Liver (tissue), 9 donors: Measurements from ENCODE around the gene RAI2. TPM values are rescaled to one million over a fixed set of nuclear protein-coding genes. Genes with fewer than 3 reads are reported as not detected.

Experiments
- DNase-seq: peaks from one replicate; pipeline ENCODE4 v3.0.0-alpha.2; 2017; ENCODE audit warnings: low spot score
- H3K27ac ChIP-seq, 2 donors: one replicate each; pipeline ENCODE4 v1.7.0; 2013; ENCODE audit warnings: inconsistent platforms in 2 of 2, low read length in 2 of 2, control low read depth in 1 of 2, low read depth in 1 of 2, mild to moderate bottlenecking in 1 of 2
- H3K27me3 ChIP-seq, 4 donors: one replicate each; pipeline versions ENCODE4 v1.6.1 to v1.7.0; 2013; ENCODE audit warnings: low read length in 3 of 4, inconsistent platforms in 1 of 4, mild to moderate bottlenecking in 1 of 4, moderate library complexity in 1 of 4; ENCODE audit not compliant: control insufficient read depth in 4 of 4, insufficient read depth in 4 of 4
- H3K36me3 ChIP-seq, 4 donors: one replicate each; pipeline versions ENCODE4 v1.6.1 to v1.7.0; 2013; ENCODE audit warnings: low read length in 3 of 4, mild to moderate bottlenecking in 3 of 4, low read depth in 1 of 4, moderate library complexity in 1 of 4; ENCODE audit not compliant: control insufficient read depth in 4 of 4, insufficient read depth in 3 of 4
- H3K4me1 ChIP-seq, 4 donors: one replicate each; pipeline versions ENCODE4 v1.6.1 to v1.7.0; 2013; ENCODE audit warnings: low read length in 3 of 4, mild to moderate bottlenecking in 3 of 4, moderate library complexity in 1 of 4; ENCODE audit not compliant: control insufficient read depth in 4 of 4, insufficient read depth in 4 of 4
- H3K4me3 ChIP-seq, 3 donors: one replicate each; pipeline versions ENCODE4 v1.6.1 to v1.7.0; 2013; ENCODE audit warnings: low read length in 3 of 3, control low read depth in 1 of 3, low read depth in 1 of 3, mild to moderate bottlenecking in 1 of 3
- H3K9ac ChIP-seq, 2 donors: one replicate each; pipeline ENCODE4 v1.7.0; 2013; ENCODE audit warnings: low read length in 2 of 2, mild to moderate bottlenecking in 2 of 2, moderate library complexity in 2 of 2, control low read depth in 1 of 2, low read depth in 1 of 2
- H3K9me3 ChIP-seq, 4 donors: one replicate each; pipeline versions ENCODE4 v1.6.1 to v1.7.0; 2013; ENCODE audit warnings: low read length in 3 of 4; ENCODE audit not compliant: control insufficient read depth in 4 of 4
- ATF3 ChIP-seq: IDR thresholded peaks from 2 replicates; pipeline ENCODE4 v1.6.1; 2016; ENCODE audit warnings: antibody characterized with exemption
- EGR1 ChIP-seq, 2 donors: IDR thresholded peaks; 2 replicates each; pipeline ENCODE4 v1.6.1; 2016 to 2018; ENCODE audit warnings: antibody characterized with exemption in 2 of 2, low read depth in 2 of 2
- FOXA1 ChIP-seq: IDR thresholded peaks from 2 replicates; pipeline ENCODE4 v1.6.1; 2016; ENCODE audit warnings: antibody characterized with exemption
- FOXA2 ChIP-seq: IDR thresholded peaks from 2 replicates; pipeline ENCODE4 v1.6.1; 2016; ENCODE audit warnings: antibody characterized with exemption
- GABPA ChIP-seq, 2 donors: IDR thresholded peaks in 1 of 2; conservative IDR thresholded peaks in 1 of 2; 2 replicates each; pipeline ENCODE4 v1.6.1; 2016; ENCODE audit warnings: antibody characterized with exemption in 2 of 2, mild to moderate bottlenecking in 1 of 2, moderate library complexity in 1 of 2
- HNF4A ChIP-seq, 2 donors: conservative IDR thresholded peaks; 2 replicates each; pipeline ENCODE4 v1.6.1; 2016; ENCODE audit warnings: antibody characterized with exemption in 2 of 2, mild to moderate bottlenecking in 2 of 2
- HNF4G ChIP-seq: IDR thresholded peaks from 2 replicates; pipeline ENCODE4 v1.6.1; 2016; ENCODE audit warnings: antibody characterized with exemption
- JUND ChIP-seq, 2 donors: IDR thresholded peaks; 2 replicates each; pipeline ENCODE4 v1.6.1; 2016; ENCODE audit warnings: antibody characterized with exemption in 2 of 2
- MAX ChIP-seq: IDR thresholded peaks from 2 replicates; pipeline ENCODE4 v1.6.1; 2016; ENCODE audit warnings: antibody characterized with exemption
- NR2F2 ChIP-seq: IDR thresholded peaks from 2 replicates; pipeline ENCODE4 v1.6.1; 2016; ENCODE audit warnings: antibody characterized with exemption
- RAD21 ChIP-seq, 2 donors: IDR thresholded peaks; 2 replicates each; pipeline ENCODE4 v1.6.1; 2016; ENCODE audit warnings: antibody characterized with exemption in 2 of 2, mild to moderate bottlenecking in 2 of 2
- REST ChIP-seq: IDR thresholded peaks from 2 replicates; pipeline ENCODE4 v1.6.1; 2016; ENCODE audit warnings: antibody characterized with exemption, mild to moderate bottlenecking
- SP1 ChIP-seq: IDR thresholded peaks from 2 replicates; pipeline ENCODE4 v1.6.1; 2018; ENCODE audit warnings: antibody characterized with exemption, mild to moderate bottlenecking
- YY1 ChIP-seq: IDR thresholded peaks from 2 replicates; pipeline ENCODE4 v1.6.1; 2016; ENCODE audit warnings: antibody characterized with exemption, mild to moderate bottlenecking
- ZBTB33 ChIP-seq: IDR thresholded peaks from 2 replicates; pipeline ENCODE4 v1.6.1; 2016; ENCODE audit warnings: antibody characterized with exemption
- WGBS: extraction: QIAGEN DNeasy Blood & Tissue Kit; methylation state at CpG from one replicate; pipeline ENCODE4 v1.1.7; 2013; 5-methylcytosine and 5-hydroxymethylcytosine counted together
- polyA plus RNA-seq, 2 donors: library from polyadenylated mRNA; stranded (reverse) in 1 of 2; unstranded in 1 of 2; fragments of 200-250 nt in 1 of 2; fragments of >200 nt in 1 of 2; fragmentation: Nextera tagmentation in 1 of 2; extraction: Ambion mirVana in 1 of 2; gene quantifications; one replicate each; pipeline versions ENCODE4 v1.2.1 to v1.2.3, GENCODE V29; 2013 to 2015
- total RNA-seq, 2 donors: library from RNA; depleted of rRNA; stranded (reverse); fragments of >200 nt; gene quantifications; one replicate each; pipeline ENCODE4 v1.2.3, GENCODE V29; 2014
- donor health status: healthy.
- donor health status: healthy.
- donor health status: healthy.
- donor health status: healthy.
- donor health status: healthy.

RAI2 gene
- total and polyA plus RNA-seq, 4 donors = 0.14 to 1.8 (median 0.97) TPM

GRCh38 chrX:17798921-17799320 is 62.2 kb downstream of the RAI2 start:
- no peaks in the 10 kb centered on the region for H3K4me1 ChIP-seq
- no peak overlapping the region for H3K9ac ChIP-seq
- no peaks in the 10 kb centered on the region for H3K9me3 ChIP-seq
- H3K27me3 ChIP-seq = no peaks in the 10 kb centered on the region
- TF ChIP-seq HNF4G = no peak
- no peak for TF ChIP-seq NR2F2
- TF ChIP-seq JUND (IDR thresholded peaks at IDR 0.05) = no peak
- TF ChIP-seq MAX = no peak
- no peak for TF ChIP-seq EGR1 (IDR thresholded peaks at IDR 0.05; ENCODE audit: low read depth in 2 of 2)
- TF ChIP-seq FOXA1 = no peak
- no peak for TF ChIP-seq RAD21 (IDR thresholded peaks at IDR 0.05)
- no peak for TF ChIP-seq ATF3
- TF ChIP-seq SP1 = no peak
- H3K27ac ChIP-seq = no peak overlapping the region
- no peak overlapping the region for H3K4me3 ChIP-seq
- H3K36me3 ChIP-seq = no peaks in the 10 kb centered on the region
- 96% methylated on average over 4 of the region's 4 CpGs for WGBS
- no peak for DNase-seq

- no peak overlapping the region for H3K27ac ChIP-seq
- no peaks in the 10 kb centered on the region for H3K36me3 ChIP-seq
- no peak for DNase-seq
- H3K27me3 ChIP-seq = peaks cover 0 to 1% (median 0%) of the 10 kb centered on the region in 4 donors
- no peak overlapping the region for H3K4me3 ChIP-seq
- no peak overlapping the region for H3K9ac ChIP-seq
- WGBS = 41% methylated on average over 1 of the region's 1 CpG
- TF ChIP-seq NR2F2 (no peak), FOXA1 (no peak), REST (no peak), HNF4G (no peak), GABPA (IDR thresholded peaks at IDR 0.05 in 1 of 2, conservative IDR thresholded peaks at IDR 0.05 in 1 of 2) (no peak), ATF3 (no peak), ZBTB33 (no peak), JUND (IDR thresholded peaks at IDR 0.05) (no peak), FOXA2 (no peak), SP1 (no peak), RAD21 (IDR thresholded peaks at IDR 0.05) (no peak), HNF4A (conservative IDR thresholded peaks at IDR 0.05) (no peak), EGR1 (IDR thresholded peaks at IDR 0.05; ENCODE audit: low read depth in 2 of 2) (no peak), YY1 (no peak), MAX (no peak)
- peaks cover 0 to 7% (median 0%) of the 10 kb centered on the region in 4 donors for H3K4me1 ChIP-seq
- no peaks in the 10 kb centered on the region for H3K9me3 ChIP-seq
These were observed 68.3 kb downstream of the RAI2 start for GRCh38 chrX:17792826-17793225.
